ENCODE data around the gene IL31RA.

DNA sequence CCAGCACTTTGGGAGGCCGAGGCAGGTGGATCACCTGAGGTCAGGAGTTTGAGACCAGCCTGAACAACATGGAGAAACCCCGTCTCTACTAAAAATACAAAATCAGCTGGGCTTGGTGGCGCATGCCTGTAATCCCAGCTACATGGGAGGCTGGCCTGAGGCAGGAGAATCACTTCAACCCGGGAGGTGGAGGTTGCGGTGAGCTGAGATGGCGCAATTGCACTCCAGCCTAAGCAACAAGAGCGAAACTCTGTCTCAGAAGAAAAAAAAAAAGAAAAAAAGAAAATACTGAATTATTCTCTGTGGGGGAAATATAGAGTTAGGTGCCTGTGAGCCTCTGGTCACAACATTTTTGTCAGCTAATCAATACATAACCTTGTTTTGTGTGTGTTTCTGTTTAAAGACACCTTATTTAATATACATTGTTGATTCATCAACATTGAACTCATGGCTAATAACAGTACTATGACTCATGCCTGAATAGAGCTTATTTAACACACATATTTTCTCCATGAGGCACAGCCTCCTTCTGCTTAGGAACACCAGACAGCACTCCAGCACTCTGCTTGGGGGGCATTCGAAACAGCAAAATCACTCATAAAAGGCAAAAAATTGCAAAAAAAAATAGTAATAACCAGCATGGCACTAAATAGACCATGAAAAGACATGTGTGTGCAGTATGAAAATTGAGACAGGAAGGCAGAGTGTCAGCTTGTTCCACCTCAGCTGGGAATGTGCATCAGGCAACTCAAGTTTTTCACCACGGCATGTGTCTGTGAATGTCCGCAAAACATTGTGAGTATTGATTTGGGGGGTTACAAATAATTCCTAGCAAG, at the start of gene IL31RA:
- TF ChIP-seq, protein P1, sequence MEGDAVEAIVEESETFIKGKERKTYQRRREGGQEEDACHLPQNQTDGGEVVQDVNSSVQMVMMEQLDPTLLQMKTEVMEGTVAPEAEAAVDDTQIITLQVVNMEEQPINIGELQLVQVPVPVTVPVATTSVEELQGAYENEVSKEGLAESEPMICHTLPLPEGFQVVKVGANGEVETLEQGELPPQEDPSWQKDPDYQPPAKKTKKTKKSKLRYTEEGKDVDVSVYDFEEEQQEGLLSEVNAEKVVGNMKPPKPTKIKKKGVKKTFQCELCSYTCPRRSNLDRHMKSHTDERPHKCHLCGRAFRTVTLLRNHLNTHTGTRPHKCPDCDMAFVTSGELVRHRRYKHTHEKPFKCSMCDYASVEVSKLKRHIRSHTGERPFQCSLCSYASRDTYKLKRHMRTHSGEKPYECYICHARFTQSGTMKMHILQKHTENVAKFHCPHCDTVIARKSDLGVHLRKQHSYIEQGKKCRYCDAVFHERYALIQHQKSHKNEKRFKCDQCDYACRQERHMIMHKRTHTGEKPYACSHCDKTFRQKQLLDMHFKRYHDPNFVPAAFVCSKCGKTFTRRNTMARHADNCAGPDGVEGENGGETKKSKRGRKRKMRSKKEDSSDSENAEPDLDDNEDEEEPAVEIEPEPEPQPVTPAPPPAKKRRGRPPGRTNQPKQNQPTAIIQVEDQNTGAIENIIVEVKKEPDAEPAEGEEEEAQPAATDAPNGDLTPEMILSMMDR (IDR thresholded peaks at IDR 0.05) = no peak
- no peak for TF ChIP-seq POLR2AphosphoS5 (IDR thresholded peaks at IDR 0.05)

Data from suprapubic skin (tissue), 3 donors.